ENCODE results near the gene EVI5L. TPM values are rescaled to one million over a fixed set of nuclear protein-coding genes. Genes with fewer than 3 reads are reported as not detected.
A peak's percentile ranks its signal among the peaks of the same experiment; 100 is the strongest.

Gene EVI5L
- total and polyA plus RNA-seq, 2 of the 13 experiments (the other 11 are each of a cell fraction or from before 2014, with no cell fraction given), result 1.7 to 2.4 TPM

DNA sequence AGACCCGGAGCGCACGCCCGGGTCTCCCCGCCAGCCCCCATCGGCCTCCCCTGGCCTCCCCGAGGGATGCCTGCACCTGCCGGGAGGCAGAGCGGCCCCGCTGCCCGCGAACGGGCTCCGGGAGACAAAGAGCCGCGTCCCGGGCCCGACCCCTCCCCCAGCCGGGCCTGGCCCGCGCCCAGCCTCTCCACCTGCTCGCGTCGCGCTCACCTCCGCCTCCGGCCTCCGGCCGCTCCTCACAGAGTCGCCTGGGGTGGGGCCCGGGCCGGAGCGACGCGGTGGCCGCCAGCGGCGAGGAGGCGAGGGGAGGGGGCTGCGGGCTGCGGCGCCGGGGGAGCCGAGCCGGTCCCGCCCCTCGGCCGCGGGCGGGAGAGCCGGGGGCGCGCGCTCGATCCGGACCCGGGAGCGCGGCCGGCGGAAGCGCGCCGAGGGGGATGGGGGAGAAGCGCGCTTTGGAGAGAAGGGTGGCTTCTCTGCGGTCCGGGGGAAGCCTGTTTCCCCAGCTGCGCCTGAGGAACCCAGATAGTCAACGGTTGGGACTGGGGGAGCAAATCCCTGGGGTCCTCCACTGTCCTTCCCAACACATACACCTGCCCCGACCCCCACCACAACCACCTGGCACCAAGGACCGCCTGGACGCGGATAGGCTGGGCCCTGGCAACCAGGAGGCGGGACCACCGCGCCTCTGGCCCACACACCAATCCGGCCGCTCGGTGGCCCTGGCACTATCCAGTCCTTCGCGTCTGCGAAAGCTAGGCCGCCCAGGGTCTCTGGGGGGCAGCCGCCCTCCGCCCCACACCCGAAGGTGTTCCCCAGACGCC is 44.3 kb downstream of the EVI5L start, which contains the start of gene PRR36:
PRR36 (minus strand) TSS at position 315 of the 821 bp plus-strand sequence. CDS start 701 bp downstream, outside the sequence.
- peak; percentile 58 for DNase-seq (ENCODE audit: low spot score)
- no peak within 1 kb of the TSS for H3K9ac ChIP-seq (ENCODE audit: insufficient read depth, low read depth, low read length)
- no peak within 1 kb of the TSS for H3K27ac ChIP-seq (ENCODE audit: extremely low read length, insufficient read depth, low read length)
- no TSS peak for BruUV-seq (replicated peaks)
- peaks cover 0 to 4% of the 10 kb centered on the region in 2 experiments; a peak in 1 of 5 replicates for H3K27me3 ChIP-seq (ENCODE audit: control insufficient read depth in 1 of 2, insufficient read depth in 2 of 2, low read length in 2 of 2)
- no peak for FAIRE-seq
- WGBS (ENCODE audit: low lambda C conversion rate), result 7% methylated on average over 23 of the region's 88 CpGs
- H3K4me2 ChIP-seq (ENCODE audit: low read depth, low read length), result peak within 1 kb of the TSS; percentile 97
- H3K4me3 ChIP-seq (replicated peaks in 1 of 3; ENCODE audit: insufficient read depth in 1 of 3, low read depth in 2 of 3, low read length in 3 of 3), result peak within 1 kb of the TSS; percentile 56 to 73 (median 59)
- H3K4me1 ChIP-seq (ENCODE audit: insufficient read depth, low read length), result peaks cover 50% of the 10 kb centered on the region
- POLR2A ChIA-PET, result interaction anchor here (1.2 to 2.8 kb wide), 4 partner anchors 14 to 70 kb away, joined by 5 to 16 read pairs (median 6); partner anchors contain the start of genes LRRC8E and TIMM44
- peak; percentile 12; the same call in 2 of the 3 replicates for ATAC-seq
- H3K36me3 ChIP-seq (replicated peaks in 1 of 2; ENCODE audit: control insufficient read depth in 1 of 2, insufficient read depth in 2 of 2, low read length in 2 of 2), result no peaks in the 10 kb centered on the region
- intact Hi-C loops (cut with micrococcal nuclease; ENCODE audit: unreplicated experiment) (loop anchor here (10.0 kb wide), 1 partner anchor 1139 kb away; the partner anchor contains the start of genes GPR108 and TRIP10), in situ Hi-C loops (cut with HindIII; ENCODE audit: extremely low pct_ligation_motif_present, low pct_unique_long_range_greater_than_20kb) (no loop called here)
- CTCF ChIA-PET (ENCODE audit: low intra/inter-chr PET ratio, low total read pairs), result no interaction called here
- H4K20me1 ChIP-seq (ENCODE audit: insufficient read depth, low read length), result no peaks in the 10 kb centered on the region; the same call in 1 of the 2 replicates
- no peaks in the 10 kb centered on the region for H3K79me2 ChIP-seq (ENCODE audit: insufficient read depth, low read length)
- H2AFZ ChIP-seq (ENCODE audit: low read length), result no peak within 1 kb of the TSS
- no peaks in the 10 kb centered on the region for H3K9me3 ChIP-seq (ENCODE audit: low read length)
- TF ChIP-seq ELF3 (CRISPR knock-in tag; IDR thresholded peaks at IDR 0.05), result 0 out of 2 replicates have a peak, but pooled peaks have one; percentile 7
- TF ChIP-seq ZBTB7A (CRISPR knock-in tag; IDR thresholded peaks at IDR 0.05), result peak; percentile 64
- 0 out of 2 replicates have a peak, but pooled peaks have one; percentile 37 for TF ChIP-seq ZSCAN21 (CRISPR knock-in tag; IDR thresholded peaks at IDR 0.05; ENCODE audit: borderline replicate concordance)
- TF ChIP-seq ZNF776 (CRISPR knock-in tag; IDR thresholded peaks at IDR 0.05), result peak; percentile 66; the same call in 1 of the 2 replicates
- peak; percentile 16; the same call in 1 of the 2 replicates for TF ChIP-seq HDAC1 (CRISPR knock-in tag; IDR thresholded peaks at IDR 0.05)
- no peak for TF ChIP-seq SIN3B (IDR thresholded peaks at IDR 0.05; ENCODE audit: low read length)
- no peak for TF ChIP-seq KMT2A (CRISPR knock-in tag; IDR thresholded peaks at IDR 0.05)
- TF ChIP-seq, protein P1, sequence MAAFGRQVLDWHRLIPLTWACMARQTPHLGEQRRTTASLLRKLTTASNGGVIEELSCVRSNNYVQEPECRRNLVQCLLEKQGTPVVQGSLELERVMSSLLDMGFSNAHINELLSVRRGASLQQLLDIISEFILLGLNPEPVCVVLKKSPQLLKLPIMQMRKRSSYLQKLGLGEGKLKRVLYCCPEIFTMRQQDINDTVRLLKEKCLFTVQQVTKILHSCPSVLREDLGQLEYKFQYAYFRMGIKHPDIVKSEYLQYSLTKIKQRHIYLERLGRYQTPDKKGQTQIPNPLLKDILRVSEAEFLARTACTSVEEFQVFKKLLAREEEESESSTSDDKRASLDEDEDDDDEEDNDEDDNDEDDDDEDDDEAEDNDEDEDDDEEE (CRISPR knock-in tag; IDR thresholded peaks at IDR 0.05), result peak; percentile 46; the same call in 1 of the 2 replicates
- no peak for TF ChIP-seq FOXP1 (IDR thresholded peaks at IDR 0.05)
- TF ChIP-seq FOXP1 (CRISPR knock-in tag; IDR thresholded peaks at IDR 0.05), result no peak
- TF ChIP-seq ZFP90 (CRISPR knock-in tag; IDR thresholded peaks at IDR 0.05; ENCODE audit: borderline replicate concordance), result 0 out of 2 replicates have a peak, but pooled peaks have one; percentile 21
- no peak for TF ChIP-seq ZNF180 (CRISPR knock-in tag; IDR thresholded peaks at IDR 0.05; ENCODE audit: borderline replicate concordance, low read depth)
- TF ChIP-seq ZNF790 (CRISPR knock-in tag; IDR thresholded peaks at IDR 0.05; ENCODE audit: borderline replicate concordance), result peak; percentile 45; the same call in 1 of the 2 replicates
- no peak for TF ChIP-seq NFIB (CRISPR knock-in tag; IDR thresholded peaks at IDR 0.05; ENCODE audit: borderline replicate concordance)
- TF ChIP-seq RFXANK (CRISPR knock-in tag; IDR thresholded peaks at IDR 0.05), result no peak
- TF ChIP-seq, protein P2, sequence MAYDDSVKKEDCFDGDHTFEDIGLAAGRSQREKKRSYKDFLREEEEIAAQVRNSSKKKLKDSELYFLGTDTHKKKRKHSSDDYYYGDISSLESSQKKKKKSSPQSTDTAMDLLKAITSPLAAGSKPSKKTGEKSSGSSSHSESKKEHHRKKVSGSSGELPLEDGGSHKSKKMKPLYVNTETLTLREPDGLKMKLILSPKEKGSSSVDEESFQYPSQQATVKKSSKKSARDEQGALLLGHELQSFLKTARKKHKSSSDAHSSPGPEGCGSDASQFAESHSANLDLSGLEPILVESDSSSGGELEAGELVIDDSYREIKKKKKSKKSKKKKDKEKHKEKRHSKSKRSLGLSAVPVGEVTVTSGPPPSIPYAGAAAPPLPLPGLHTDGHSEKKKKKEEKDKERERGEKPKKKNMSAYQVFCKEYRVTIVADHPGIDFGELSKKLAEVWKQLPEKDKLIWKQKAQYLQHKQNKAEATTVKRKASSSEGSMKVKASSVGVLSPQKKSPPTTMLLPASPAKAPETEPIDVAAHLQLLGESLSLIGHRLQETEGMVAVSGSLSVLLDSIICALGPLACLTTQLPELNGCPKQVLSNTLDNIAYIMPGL (CRISPR knock-in tag; IDR thresholded peaks at IDR 0.05; ENCODE audit: borderline replicate concordance in 1 of 2, low read depth in 1 of 2), result 0 out of 4 replicates have a peak, but pooled peaks of 1 of the 2 experiments have one; percentile 32
- peak; percentile 78; the same call in 1 of the 2 replicates for TF ChIP-seq ZNF605 (CRISPR knock-in tag; IDR thresholded peaks at IDR 0.05)
- TF ChIP-seq ZBTB37 (CRISPR knock-in tag; IDR thresholded peaks at IDR 0.05), result no peak
- TF ChIP-seq ZNF563 (CRISPR knock-in tag; IDR thresholded peaks at IDR 0.05), result peak; percentile 73
